Kidney (tissue), 14 donors: ENCODE data around the gene AMZ1. TPM values are rescaled to one million over a fixed set of nuclear protein-coding genes. Genes with fewer than 3 reads are reported as not detected.

Experiments
- DNase-seq, 5 donors: peaks; one replicate each; pipeline ENCODE4 v3.0.0-alpha.2; 2013 to 2020
- FAIRE-seq: peaks from 2 replicates; lab custom pipeline; 2012; peaks lifted over from hg19 to GRCh38; lab: Jason Lieb, UNC
- H3K27ac ChIP-seq, 2 donors: one replicate each; pipeline ENCODE4 v1.7.0; 2013; ENCODE audit warnings: low read depth in 2 of 2, low read length in 2 of 2, inconsistent platforms in 1 of 2
- H3K27me3 ChIP-seq: one replicate; pipeline ENCODE4 v1.7.1; 2013; ENCODE audit warnings: low read length, inconsistent platforms; ENCODE audit not compliant: control insufficient read depth, insufficient read depth
- H3K36me3 ChIP-seq, 3 donors: one replicate each; pipeline versions ENCODE4 v1.7.0 to v1.7.1; 2013; ENCODE audit warnings: low read length in 3 of 3, control low read depth in 1 of 3, inconsistent platforms in 1 of 3; ENCODE audit not compliant: insufficient read depth in 3 of 3, control insufficient read depth in 2 of 3
- H3K4me1 ChIP-seq, 3 donors: one replicate each; pipeline versions ENCODE4 v1.7.0 to v1.7.1; 2013; ENCODE audit warnings: low read length in 3 of 3, inconsistent platforms in 1 of 3, low read depth in 1 of 3; ENCODE audit not compliant: control insufficient read depth in 2 of 3, insufficient read depth in 2 of 3
- H3K4me3 ChIP-seq, 3 donors: one replicate each; pipeline versions ENCODE4 v1.7.0 to v1.8.1; 2013; ENCODE audit warnings: low read length in 3 of 3, control low read depth in 1 of 3, inconsistent platforms in 1 of 3
- H3K9ac ChIP-seq, 3 donors: one replicate each; pipeline versions ENCODE4 v1.7.0 to v1.7.1; 2013; ENCODE audit warnings: low read length in 3 of 3, control low read depth in 1 of 3, inconsistent platforms in 1 of 3
- H3K9me3 ChIP-seq, 3 donors: one replicate each; pipeline versions ENCODE4 v1.7.0 to v1.7.1; 2013; ENCODE audit warnings: low read length in 3 of 3, control low read depth in 1 of 3, inconsistent platforms in 1 of 3; ENCODE audit not compliant: control insufficient read depth in 2 of 3, insufficient read depth in 1 of 3
- CTCF ChIP-seq: IDR thresholded peaks from 3 replicates; pipeline ENCODE4 v1.5.1; 2012; ENCODE audit warnings: mild to moderate bottlenecking, moderate library complexity, borderline replicate concordance; ENCODE audit not compliant: insufficient read depth; ENCODE audit errors: extremely low read depth
- intact Hi-C: fragments of 100-400 bp; cut with DNase I; formaldehyde crosslinking; loops from one replicate; pipeline ENCODE4 v1.11.1; 2022
- polyA plus RNA-seq: library from polyadenylated mRNA; stranded (reverse); fragments of 350-450 nt; fragmentation: Illumina TruSeq; extraction: RNeasy Lipid Tissue Mini Kit (QIAGEN cat#74804); gene quantifications from one replicate; pipeline ENCODE4 v1.2.3, GENCODE V29; 2014; ENCODE audit warnings: low read depth, low replicate concordance; ENCODE audit not compliant: insufficient read depth
- total RNA-seq: library from RNA; stranded (reverse); fragmentation: NEBNext Ultra II Directional; extraction: Animal tissue kit (Norgen Biotek cat#: 25700); gene quantifications from one replicate; pipeline ENCODE4 v1.2.1, GENCODE V29; 2021
- donor health status: control.
- donor health status: control.
- donor health status: control.
- donor health status: control.
- donor health status: control.
- donor health status: DM: yes; HTN: yes; CAD: no.
- donor health status: Normal renal cell carcinoma (clear cell type).

Gene AMZ1
- total and polyA plus RNA-seq, 2 donors from 2014 or later, result 0.16 TPM; not detected in 1

GRCh38 chr7:2663121-2663886, 24.7 kb upstream of the AMZ1 start:
- H3K9ac ChIP-seq, result no peak overlapping the region
- no peaks in the 10 kb centered on the region for H3K36me3 ChIP-seq
- TF ChIP-seq CTCF, result no peak
- FAIRE-seq (no peak), DNase-seq (peak in 3 of 5 donors; percentile 17 to 85 (median 65))
- intact Hi-C loops, result no loop called here
- H3K27ac ChIP-seq, result peak overlapping the region in 1 of 2 donors; percentile 71
- no peaks in the 10 kb centered on the region for H3K9me3 ChIP-seq
- peaks cover 0 to 14% (median 5%) of the 10 kb centered on the region in 3 donors for H3K4me1 ChIP-seq
- no peaks in the 10 kb centered on the region for H3K27me3 ChIP-seq
- no peak overlapping the region for H3K4me3 ChIP-seq

GRCh38 chr7:2663960-2664359, 24.0 kb upstream of the AMZ1 start:
- no peak for FAIRE-seq
- H3K9ac ChIP-seq, result no peak overlapping the region

DNA sequence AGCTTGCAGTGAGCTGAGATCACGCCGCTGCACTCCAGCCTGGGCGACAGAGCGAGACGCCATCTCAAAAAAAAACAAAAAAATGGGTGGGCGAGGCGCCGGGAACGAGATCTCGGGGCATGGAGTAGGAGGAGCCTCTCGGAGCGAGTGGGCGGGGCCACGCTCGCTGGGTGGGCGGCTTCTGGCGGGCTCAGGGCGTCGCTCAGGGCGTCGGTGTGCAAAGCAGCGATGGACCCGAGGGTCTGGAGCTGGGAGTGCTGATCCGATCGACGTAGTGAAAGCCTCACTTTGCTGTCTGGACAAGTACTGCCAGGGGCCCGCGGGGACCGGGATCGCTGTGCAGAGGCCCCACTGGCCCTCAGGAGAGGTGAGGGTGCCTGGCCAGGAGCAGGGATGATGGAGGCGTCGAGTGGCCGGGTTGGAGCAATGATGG, 22.6 kb upstream of the AMZ1 start:
- no peak overlapping the region for H3K27ac ChIP-seq
- no peaks in the 10 kb centered on the region for H3K27me3 ChIP-seq
- FAIRE-seq (no peak), DNase-seq (peak in 2 of 5 donors; percentile 58 to 81)
- peaks cover 0 to 14% (median 5%) of the 10 kb centered on the region in 3 donors for H3K4me1 ChIP-seq
- H3K9ac ChIP-seq, result no peak overlapping the region
- TF ChIP-seq CTCF, result no peak
- H3K9me3 ChIP-seq, result no peaks in the 10 kb centered on the region
- intact Hi-C loops, result no loop called here
- no peaks in the 10 kb centered on the region for H3K36me3 ChIP-seq
- no peak overlapping the region for H3K4me3 ChIP-seq

More at GRCh38 chr7:2663960-2664359, 24.0 kb upstream of the AMZ1 start:
- Histone ChIP-seq H3K36me3 (no peaks in the 10 kb centered on the region), H3K9me3 (no peaks in the 10 kb centered on the region), H3K4me1 (peaks cover 0 to 14% (median 5%) of the 10 kb centered on the region in 3 donors), H3K27me3 (no peaks in the 10 kb centered on the region), H3K4me3 (no peak overlapping the region), H3K27ac (peak overlapping the region in 1 of 2 donors; percentile 32)
- peak in 1 of 5 donors; percentile 67 for DNase-seq
- intact Hi-C loops, result no loop called here
- no peak for TF ChIP-seq CTCF
